Prostate gland (tissue), 2 donors: Measurements from ENCODE around the gene SH3GLB2.

ENCODE experiments used
- CTCF ChIP-seq, 4 experiments: fragments of 200-600 bp in 2 of 4; fragments of 450-650 bp in 2 of 4; sonication (generic) in 2 of 4; IDR thresholded peaks; 1 replicate in 3 of 4; 2 replicates in 1 of 4; pipeline ENCODE4 v1.5.1; 2016 to 2019; ENCODE audit warnings: antibody characterized with exemption in 4 of 4, mild to moderate bottlenecking in 2 of 4, moderate library complexity in 2 of 4
- POLR2AphosphoS5 ChIP-seq: sonication (generic); formaldehyde crosslinking; IDR thresholded peaks from one replicate; pipeline ENCODE4 v1.6.1; 2017; ENCODE audit warnings: antibody characterized with exemption

- peak; percentile 78 to 88 (median 80) for TF ChIP-seq CTCF (IDR thresholded peaks at IDR 0.05)
- TF ChIP-seq POLR2AphosphoS5 = peak; percentile 58
These were observed at the start of gene SH3GLB2 for GRCh38 chr9:129028192-129028966.
